ENCODE data around the gene VWC2L. TPM values are rescaled to one million over a fixed set of nuclear protein-coding genes. Genes with fewer than 3 reads are reported as not detected.
A peak's percentile ranks its signal among the peaks of the same experiment; 100 is the strongest.

The VWC2L gene
- total RNA-seq, 2 donors from 2014 or later: 0.10 TPM; not detected in 1

DNA sequence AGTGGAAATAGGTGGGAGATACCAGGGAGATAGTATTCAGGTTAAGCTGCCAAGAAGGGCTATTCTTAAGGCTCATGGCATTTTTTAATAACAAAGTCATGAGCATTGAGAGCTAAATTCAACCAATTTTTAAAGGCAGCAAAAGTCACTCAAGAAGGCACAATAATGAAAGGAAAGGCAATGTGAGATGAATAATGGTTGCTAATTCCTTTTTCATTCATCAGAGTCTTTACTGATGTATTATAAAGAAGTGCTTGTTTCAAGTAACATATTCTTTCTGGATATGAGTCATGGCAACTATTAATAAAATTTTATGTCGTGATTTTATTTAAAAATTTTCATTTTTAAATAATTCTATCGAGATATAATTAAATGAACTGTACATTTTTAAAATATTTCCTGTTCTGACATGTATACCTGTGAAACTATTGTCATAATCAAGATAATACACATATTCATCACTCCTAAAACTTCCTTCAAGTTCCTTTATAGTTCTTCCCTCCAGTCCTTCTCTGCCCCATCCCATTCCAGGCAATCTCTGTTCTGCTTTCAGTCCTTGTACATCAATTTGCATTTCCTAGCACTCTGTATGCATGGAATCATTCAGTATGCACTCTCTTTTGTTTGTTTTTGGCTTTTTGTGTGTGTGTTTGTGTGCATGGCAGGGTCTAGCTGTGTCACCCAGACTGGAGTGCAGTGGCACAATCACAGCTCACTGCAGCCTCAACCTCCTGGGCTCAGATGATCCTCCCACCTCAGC is 40.8 kb downstream of the VWC2L start:
- intact Hi-C loops (cut with DNase I): no loop called here
- DNase-seq (ENCODE audit: low spot score): no peak

DNA sequence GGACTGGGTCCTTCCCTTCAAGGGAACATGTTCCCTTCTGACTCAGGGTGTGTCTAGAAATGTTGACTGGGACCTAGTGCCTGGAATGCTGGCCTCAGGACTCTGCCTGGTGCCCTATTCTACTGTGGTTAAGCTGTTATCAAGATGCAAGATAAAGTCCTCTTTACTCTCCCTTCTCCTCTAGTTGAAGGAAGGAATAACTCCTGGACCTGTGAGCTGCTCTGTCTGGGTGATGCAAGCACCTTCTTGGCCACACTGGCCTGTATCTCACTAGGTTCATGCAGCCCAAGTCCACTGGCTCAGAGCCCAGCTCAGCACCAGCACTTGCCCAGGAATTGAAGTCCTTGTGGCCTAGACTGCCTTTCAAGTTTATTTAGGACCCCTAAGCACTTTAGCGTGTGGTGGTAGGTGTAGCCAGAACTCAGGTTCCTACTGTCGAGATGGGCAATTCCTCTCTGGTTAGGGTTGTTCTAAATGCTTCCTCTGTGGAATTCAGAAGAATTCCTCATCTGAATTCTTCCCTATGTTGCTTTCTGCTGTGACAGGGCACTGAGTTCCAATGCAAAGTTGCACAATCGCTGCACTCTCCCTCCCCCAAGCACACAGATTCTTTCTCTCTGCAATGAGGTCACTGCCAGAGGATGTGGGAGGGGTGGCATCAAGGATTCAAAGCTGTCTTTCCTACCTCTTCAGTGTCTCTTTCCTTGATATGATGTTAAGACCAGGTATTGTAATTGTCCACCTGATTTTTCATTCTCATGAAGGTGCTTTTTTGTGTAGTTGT is 54.7 kb downstream of the VWC2L start:
- DNase-seq (ENCODE audit: low spot score): no peak
- intact Hi-C loops (cut with DNase I): no loop called here

DNA sequence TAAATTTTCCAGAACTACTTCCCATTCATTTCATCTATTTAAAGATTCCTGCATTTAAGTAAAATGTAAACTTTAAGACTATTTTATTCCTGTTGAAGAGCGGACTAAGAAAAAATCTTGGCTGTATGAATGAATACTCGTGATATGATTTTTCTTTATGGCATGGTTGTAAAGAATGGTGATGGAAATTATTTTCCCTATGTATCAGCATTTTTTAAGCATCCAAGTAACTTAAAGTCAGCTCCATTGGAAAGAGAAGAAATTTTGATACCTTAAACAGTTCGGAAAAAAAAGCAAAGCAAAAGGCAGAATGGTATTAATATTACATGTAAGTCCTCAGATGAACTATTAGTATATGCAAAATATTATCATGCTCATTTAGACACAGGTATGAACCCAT is 58.9 kb downstream of the VWC2L start:
- no peak for DNase-seq (ENCODE audit: low spot score)
- intact Hi-C loops (cut with DNase I): no loop called here

DNA sequence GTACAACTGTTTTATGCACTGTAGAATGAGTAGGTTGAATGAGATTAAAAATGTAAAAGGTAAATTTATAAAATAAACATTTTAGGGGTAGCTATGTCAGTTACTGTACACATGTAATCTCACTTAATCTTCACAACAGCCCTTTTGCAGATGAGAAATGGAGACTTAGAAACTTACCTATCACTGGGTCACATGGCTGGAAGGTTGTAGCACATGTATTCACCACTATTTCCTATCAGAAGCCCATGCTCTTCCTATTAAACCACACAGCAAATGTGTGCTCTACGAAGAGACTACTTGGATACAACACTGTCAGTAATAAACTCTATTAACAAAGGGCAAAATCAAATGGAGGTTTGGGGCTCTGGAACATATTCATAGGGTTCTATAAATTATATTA is 60.5 kb downstream of the VWC2L start:
- intact Hi-C loops (cut with DNase I): no loop called here
- no peak for DNase-seq (ENCODE audit: low spot score)

DNA sequence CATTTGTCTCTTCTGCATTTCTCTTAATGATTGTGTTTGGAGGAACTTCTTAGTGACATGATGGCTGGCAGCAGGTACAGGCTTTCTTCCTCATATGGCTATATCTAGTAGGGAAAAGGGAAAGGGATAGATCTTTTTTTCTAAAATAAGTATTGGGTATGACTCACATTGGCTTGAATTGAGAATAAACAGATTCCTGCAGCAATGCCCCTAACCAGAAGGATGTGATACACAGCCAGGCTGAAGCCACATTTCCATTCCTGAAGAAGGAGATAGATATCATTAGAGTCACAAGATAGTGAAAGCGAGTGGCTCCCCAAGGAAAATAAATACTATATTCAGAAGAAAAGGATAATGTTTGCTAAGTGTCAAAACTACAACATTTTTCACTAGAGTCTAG is 61.1 kb downstream of the VWC2L start:
- intact Hi-C loops (cut with DNase I): no loop called here
- DNase-seq (ENCODE audit: low spot score): no peak

DNA sequence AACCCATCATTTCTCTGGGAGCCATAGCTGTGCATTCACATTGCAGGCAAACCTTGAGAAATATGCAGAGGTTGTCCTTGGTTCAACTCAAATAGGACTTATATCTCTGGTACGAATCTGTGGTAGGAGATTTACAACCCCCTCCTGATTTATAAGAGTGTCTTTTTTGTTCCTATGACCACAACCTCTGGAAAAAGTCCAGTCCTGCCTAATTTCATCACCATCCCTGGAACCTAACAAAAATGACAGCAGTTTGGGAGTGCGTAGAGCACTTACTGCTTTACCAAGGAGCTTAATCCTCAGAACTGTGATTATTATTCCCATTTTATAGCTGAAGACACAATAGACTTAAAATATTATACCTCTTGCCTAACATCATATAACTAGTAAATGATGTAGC is 66.5 kb downstream of the VWC2L start:
- intact Hi-C loops (cut with DNase I): no loop called here
- no peak for DNase-seq (ENCODE audit: low spot score)

DNA sequence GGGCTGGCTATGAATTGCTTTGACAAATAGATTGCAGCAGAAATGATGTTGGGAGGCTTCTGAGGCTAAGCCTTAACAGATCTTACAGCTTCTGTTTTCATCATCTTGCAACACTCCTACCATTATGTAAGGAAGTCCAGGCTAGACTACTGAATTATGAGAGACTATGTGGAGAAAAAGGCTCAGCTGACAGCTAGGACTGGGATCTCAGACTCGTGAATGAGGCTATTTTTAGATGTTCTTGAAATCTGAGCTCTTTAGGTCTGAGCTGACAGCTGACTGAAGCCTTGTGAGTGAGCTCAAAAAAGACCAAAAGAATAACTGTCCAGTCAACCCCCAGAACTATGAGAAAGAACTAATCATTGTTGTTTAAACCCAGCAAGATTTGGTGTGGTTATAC is 70.3 kb downstream of the VWC2L start:
- intact Hi-C loops (cut with DNase I): no loop called here
- DNase-seq (ENCODE audit: low spot score): no peak

DNA sequence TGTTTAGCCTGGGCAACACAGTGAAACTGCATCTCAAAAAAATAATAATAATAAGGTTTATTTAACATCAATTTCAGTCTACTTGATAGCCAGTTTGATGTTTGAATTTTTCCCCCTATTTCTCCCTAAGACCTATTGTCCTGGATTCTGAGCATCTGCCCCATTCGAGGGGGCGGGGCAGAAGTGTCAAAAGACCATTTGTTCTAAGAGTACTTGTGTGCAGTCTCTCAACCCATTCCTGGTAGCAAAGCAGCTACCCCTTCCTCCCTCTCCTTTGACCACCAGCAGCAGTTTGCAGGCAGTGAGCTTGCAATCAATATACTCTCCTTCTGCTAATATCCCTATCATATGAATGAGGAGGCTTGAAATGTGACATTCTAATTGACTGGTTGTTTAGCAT is 71.9 kb downstream of the VWC2L start:
- intact Hi-C loops (cut with DNase I): no loop called here

DNA sequence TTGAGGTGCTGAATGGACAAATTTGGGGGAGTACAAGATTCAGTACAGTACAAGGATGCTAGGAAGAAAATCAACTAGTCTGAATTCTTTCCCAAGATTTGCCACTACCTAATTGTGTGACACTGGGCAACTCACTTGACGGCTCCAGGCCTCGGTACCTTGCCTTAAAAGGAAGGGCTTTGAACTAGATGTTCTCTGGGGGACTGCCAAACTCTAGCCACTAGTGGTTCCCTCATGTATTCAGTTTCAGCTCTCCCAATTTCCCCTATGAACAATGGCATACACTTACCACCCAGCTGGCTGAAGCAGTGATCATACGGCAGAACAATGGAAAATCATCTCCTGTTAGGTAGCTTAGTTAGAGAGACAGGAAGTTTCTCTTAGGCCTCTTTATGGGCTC is 73.4 kb downstream of the VWC2L start:
- DNase-seq (ENCODE audit: low spot score): no peak
- intact Hi-C loops (cut with DNase I): no loop called here

More for the DNA sequence above, 71.9 kb downstream of the VWC2L start:
- no peak for DNase-seq (ENCODE audit: low spot score)

DNA sequence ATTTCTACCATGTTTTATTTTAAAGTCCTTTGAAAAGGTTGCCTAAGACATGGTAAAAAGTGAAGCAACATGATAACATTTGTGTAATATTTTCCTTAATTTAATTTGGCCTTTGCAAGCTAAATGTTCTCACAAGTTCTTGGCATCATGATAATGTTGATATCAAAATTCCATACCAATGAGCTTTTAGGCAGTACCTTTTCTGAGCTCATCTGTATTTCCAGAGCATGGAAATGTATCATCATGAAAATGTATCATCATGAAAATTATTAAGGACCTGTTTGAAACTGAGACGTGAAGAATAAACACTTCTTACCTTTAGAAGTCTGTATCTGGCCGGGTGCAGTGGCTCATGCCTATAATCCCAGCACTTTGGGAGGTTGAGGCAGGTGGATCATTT is 73.8 kb downstream of the VWC2L start:
- intact Hi-C loops (cut with DNase I): no loop called here

DNA sequence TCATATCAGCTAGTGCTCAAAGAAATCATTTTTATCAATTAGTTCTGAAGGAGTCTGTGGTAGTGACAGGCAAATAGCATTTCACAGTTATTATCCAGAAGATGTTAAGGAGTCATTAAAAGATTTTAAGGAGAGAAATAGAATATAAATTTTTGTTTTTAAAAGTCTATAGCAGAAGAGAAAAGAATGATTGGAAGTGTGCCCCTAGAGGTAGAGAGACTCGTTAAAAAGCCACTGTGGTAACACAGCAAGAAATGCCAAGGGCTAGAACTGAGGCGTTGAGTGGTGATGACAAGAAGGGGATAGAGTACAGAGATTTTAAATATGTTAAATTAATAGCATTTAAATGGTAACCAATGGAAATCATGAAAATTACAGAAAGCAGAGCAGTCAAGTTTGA is 78.3 kb downstream of the VWC2L start:
- intact Hi-C loops (cut with DNase I): no loop called here

More for the DNA sequence above, 73.8 kb downstream of the VWC2L start:
- DNase-seq (ENCODE audit: low spot score): no peak

DNA sequence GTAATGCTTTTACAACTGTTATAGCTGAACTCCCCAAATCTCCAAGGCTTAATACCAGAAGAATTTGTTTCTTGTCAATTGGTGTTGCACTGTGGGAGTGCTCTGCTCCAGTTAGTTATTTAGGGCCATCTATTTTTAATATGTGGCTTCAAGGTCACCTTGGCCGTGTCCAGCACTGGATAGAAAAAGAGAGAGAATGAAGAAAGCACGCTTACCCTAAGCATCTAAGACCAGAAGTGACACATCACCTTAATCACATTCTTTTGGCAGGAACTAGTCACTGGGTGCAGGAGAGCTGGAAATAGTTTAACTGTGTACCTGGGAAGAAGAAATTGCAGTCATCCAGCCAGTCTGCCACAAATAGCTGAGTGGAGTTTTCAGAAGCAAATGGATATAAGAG is 78.8 kb downstream of the VWC2L start:
- intact Hi-C loops (cut with DNase I): no loop called here
- no peak for DNase-seq (ENCODE audit: low spot score)

More for the DNA sequence above, 78.3 kb downstream of the VWC2L start:
- DNase-seq (ENCODE audit: low spot score): no peak

DNA sequence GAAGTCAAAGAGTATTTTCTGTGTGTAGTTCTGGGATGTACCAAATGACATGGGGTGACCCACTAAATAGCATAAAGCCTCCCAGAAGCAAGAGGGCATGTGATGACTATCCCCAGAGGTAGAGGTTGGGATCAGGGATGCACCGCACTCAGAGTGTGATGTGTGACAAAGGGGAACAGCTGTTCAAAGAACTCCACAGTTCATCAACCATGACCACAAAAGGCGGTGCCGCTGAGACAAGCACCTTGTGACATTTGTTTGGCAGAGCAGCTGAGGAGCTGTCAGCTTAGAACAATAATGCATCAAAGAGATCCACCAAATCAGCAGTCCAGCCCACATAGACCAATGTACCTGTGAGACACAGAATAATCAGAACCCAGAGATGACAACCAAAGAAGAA is 81.3 kb downstream of the VWC2L start:
- no peak for DNase-seq (ENCODE audit: low spot score)
- intact Hi-C loops (cut with DNase I): no loop called here

DNA sequence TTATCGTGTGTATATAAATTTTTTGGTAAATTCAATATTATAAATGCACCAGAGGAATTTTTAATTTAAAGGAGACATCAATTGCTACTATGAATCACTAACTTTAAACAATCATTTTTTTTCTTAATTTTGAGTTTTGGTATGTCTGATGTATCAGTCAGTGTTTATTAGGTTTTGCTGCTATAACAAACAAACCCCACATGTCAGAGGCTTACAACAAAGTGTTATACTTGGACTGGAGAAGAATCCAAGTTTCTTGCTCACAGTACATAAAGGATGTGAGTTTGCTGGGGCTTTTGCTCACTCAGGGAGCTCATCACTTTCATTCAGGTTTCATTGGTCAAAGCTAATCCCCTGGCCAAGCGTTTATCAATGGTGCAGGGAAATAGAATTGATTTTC is 81.8 kb downstream of the VWC2L start:
- intact Hi-C loops (cut with DNase I): no loop called here
- no peak for DNase-seq (ENCODE audit: low spot score)

DNA sequence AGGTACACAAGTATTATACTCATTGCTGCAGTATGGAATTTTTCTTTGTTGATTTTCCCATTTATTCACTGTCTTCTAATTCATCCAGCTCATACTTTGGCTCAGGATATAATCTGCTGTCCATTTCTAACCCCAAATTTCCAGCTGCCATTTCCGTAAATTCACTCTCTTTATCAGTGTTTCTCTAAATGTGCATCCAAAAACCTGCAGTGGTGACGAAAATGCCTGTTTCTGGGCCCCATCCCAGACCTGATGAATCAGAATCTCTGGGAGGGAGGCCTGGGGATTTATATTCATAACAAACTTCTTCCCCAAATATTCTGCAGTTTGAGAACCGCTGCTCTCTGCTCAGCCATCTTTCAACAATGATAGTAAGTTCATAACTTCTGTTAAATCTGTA is 86.6 kb downstream of the VWC2L start:
- peak; percentile 76 for DNase-seq (ENCODE audit: low spot score)
- intact Hi-C loops (cut with DNase I): no loop called here

DNA sequence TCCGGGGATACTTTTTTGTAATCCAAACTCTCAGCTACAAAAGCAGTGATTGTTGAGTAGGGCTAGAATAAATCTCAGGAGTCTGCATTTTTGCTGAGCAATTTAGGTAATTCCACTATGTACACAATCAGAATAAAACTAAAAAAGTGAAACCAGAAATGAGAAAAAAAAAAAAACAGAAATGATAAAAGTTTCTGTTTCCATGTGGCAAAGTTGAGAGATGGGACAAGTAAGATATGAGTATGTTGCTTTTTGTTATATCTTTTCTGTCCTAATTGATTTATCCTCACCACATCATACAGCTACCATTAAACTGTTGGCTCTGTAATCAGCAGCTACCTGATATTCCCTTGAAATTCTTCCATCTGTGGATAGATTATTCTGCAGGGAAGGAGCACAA is 92.7 kb downstream of the VWC2L start:
- intact Hi-C loops (cut with DNase I): no loop called here
- DNase-seq (ENCODE audit: low spot score): no peak

DNA sequence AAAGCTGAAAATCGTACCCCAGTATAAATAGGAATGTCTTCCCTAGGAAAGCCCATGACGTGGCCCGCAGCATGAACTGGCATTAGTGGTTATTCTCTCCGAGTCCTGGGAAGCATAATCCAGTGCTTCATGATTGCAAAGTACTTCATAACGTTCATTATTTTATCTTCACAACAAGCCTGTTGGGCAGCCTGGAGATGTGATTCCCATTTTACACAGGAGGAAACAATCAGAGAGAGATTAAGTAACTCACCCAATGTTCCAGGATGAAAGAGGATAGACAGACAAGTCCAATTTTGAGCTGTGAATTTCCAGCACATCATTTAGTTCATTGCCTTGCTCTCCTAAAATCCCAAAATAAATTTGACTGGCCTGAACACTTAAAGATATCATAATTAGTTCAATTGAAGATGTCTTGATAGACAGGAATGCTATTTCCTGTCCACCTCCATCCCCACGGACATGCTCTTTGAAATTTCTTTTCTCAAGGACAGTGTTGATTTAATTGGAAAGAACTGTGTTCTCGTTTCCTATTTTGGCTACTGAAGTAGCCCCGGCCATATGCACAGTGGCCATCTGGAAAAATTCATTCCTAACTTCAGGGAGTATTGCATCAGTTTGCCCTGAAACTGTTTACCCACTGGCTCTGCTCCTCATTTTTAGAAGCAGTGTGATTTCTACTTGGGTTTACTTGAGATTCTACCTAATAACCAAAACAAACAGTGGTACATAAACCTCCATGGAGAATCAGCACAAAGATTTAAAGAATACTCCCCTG is 93.9 kb downstream of the VWC2L start:
- intact Hi-C loops (cut with DNase I): no loop called here
- no peak for DNase-seq (ENCODE audit: low spot score)

DNA sequence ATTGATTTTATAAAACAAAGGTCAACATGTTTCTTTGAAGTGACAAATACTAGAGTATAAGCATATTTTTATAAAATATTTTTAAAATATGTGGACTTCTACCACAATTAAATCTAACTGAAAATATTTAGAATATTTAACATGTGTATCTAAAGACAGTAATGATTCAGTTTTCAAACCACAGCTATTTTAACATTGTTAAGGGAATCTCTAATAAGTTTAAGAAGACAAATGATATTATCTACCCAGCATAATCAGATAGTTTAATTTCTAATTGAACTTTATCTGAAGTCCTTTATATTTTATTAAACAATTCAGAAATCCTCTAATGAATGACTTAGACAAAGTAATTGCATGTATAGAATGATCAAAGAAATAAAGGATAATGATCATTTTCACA is 96.2 kb downstream of the VWC2L start:
- DNase-seq (ENCODE audit: low spot score): no peak
- intact Hi-C loops (cut with DNase I): no loop called here

DNA sequence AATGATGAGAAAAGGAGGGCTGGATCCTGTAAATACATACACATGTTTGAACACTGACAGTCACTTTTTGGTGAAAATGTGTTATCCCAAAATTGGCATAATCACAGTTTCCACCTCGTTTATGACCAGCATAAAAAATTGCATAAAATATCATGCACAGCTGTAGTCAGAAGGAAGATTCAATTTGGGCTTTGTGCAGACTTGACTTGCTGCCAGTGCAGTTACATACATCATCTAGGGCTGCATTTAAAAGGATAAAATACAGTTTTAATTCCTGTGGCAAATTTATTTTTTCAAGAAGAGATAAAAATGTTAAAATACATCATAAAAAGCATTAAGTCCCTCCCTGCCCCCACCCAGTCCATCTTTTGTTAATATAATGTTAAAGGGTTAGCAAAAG is 103.8 kb downstream of the VWC2L start:
- intact Hi-C loops (cut with DNase I): no loop called here
- no peak for DNase-seq (ENCODE audit: low spot score)

DNA sequence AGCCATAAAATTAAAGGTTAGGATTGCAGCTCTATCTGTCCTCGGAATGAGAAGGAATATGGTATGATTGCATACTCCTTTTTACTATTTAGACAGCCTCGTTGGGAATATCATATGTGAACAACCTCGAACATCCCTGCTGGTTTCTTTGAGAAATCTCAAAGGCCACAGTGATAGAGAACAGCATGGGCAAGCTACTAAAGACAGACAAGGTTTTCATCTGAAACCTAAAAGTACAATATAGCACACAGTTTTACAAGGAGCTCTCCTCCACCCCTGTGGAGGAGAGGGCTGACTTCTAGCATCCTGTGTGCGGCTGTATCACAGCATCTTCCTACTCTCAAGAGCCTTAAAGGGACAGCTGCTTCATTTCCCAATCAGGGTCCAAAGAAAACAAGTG is 104.3 kb downstream of the VWC2L start:
- intact Hi-C loops (cut with DNase I): no loop called here
- DNase-seq (ENCODE audit: low spot score): no peak
